Smooth muscle cell (in vitro differentiated cells): ENCODE results near the gene ALAD. TPM values are rescaled to one million over a fixed set of nuclear protein-coding genes. Genes with fewer than 3 reads are reported as not detected.

Experiments
- DNase-seq: peaks from one replicate; lab custom pipeline; 2025; ENCODE audit not compliant: unreplicated experiment; lab: John Stamatoyannopoulos, UW
- H2AFZ ChIP-seq: fragments of 200-600 bp; sonication (generic); 2 replicates; pipeline ENCODE4 v1.6.0; 2016; ENCODE audit warnings: antibody characterized with exemption, low read depth, mild to moderate bottlenecking
- H3F3A ChIP-seq: fragments of 200-600 bp; sonication (generic); 2 replicates; pipeline ENCODE4 v1.6.0; 2017; ENCODE audit warnings: antibody characterized with exemption, low read depth
- H3K27ac ChIP-seq: fragments of 200-600 bp; sonication (generic); 2 replicates; pipeline ENCODE4 v1.5.1; 2016; ENCODE audit warnings: low read depth, mild to moderate bottlenecking
- H3K27me3 ChIP-seq: fragments of 200-600 bp; sonication (generic); 2 replicates; pipeline ENCODE4 v1.6.1; 2016; ENCODE audit warnings: low read depth, mild to moderate bottlenecking
- H3K36me3 ChIP-seq: fragments of 200-600 bp; sonication (generic); 2 replicates; pipeline ENCODE4 v1.5.1; 2016; ENCODE audit warnings: low read depth
- H3K4me1 ChIP-seq: fragments of 200-600 bp; sonication (generic); 2 replicates; pipeline ENCODE4 v1.5.1; 2016; ENCODE audit warnings: low read depth
- H3K4me2 ChIP-seq: fragments of 200-600 bp; sonication (generic); 2 replicates; pipeline ENCODE4 v1.6.0; 2016; ENCODE audit warnings: mild to moderate bottlenecking
- H3K4me3 ChIP-seq: fragments of 200-600 bp; sonication (generic); 2 replicates; pipeline ENCODE4 v1.5.1; 2016; ENCODE audit warnings: mild to moderate bottlenecking
- H3K79me2 ChIP-seq: fragments of 200-600 bp; sonication (generic); 2 replicates; pipeline ENCODE4 v1.6.0; 2016; ENCODE audit warnings: low read depth, mild to moderate bottlenecking
- H3K9ac ChIP-seq: fragments of 200-600 bp; sonication (generic); 2 replicates; pipeline ENCODE4 v1.6.0; 2016; ENCODE audit warnings: low read depth
- H3K9me3 ChIP-seq: fragments of 200-600 bp; sonication (generic); replicated peaks from 2 replicates; pipeline ENCODE4 v1.5.1; 2016; ENCODE audit warnings: low read depth
- H4K20me1 ChIP-seq: fragments of 200-600 bp; sonication (generic); 2 replicates; pipeline ENCODE4 v1.6.0; 2016; ENCODE audit warnings: low read depth
- CTCF ChIP-seq: fragments of 200-600 bp; sonication (generic); IDR thresholded peaks from 2 replicates; pipeline ENCODE4 v1.5.1; 2017; ENCODE audit warnings: borderline replicate concordance, mild to moderate bottlenecking, antibody characterized with exemption; ENCODE audit not compliant: insufficient read depth, poor library complexity, severe bottlenecking
- WGBS: methylation state at CpG from one replicate; pipeline ENCODE4 v1.1.7; 2016; ENCODE audit warnings: low lambda C conversion rate; 5-methylcytosine and 5-hydroxymethylcytosine counted together
- polyA plus RNA-seq: library from polyadenylated mRNA; unstranded; fragments of >200 nt; fragmentation: Nextera tagmentation; extraction: Ambion mirVana; gene quantifications from 2 replicates; pipeline ENCODE4 v1.2.1, GENCODE V29; 2016
- total RNA-seq: library from RNA; depleted of rRNA; stranded (reverse); fragments of >200 nt; gene quantifications from 2 replicates; pipeline ENCODE4 v1.2.3, GENCODE V29; 2014

Gene ALAD
- total and polyA plus RNA-seq, 2 experiments from 2014 or later = 7.1 to 15.4 TPM

- 68% methylated on average over 2 of the region's 2 CpGs for WGBS
- H3K27ac ChIP-seq = no peak overlapping the region
- no peak overlapping the region for H3K9ac ChIP-seq
- H3K27me3 ChIP-seq = peaks cover 6% of the 10 kb centered on the region
- DNase-seq = no peak
- H4K20me1 ChIP-seq = no peaks in the 10 kb centered on the region
- no peak overlapping the region for H3K4me3 ChIP-seq
- H3K4me2 ChIP-seq = no peak overlapping the region
- no peaks in the 10 kb centered on the region for H3K36me3 ChIP-seq
- H3K79me2 ChIP-seq = no peaks in the 10 kb centered on the region
- H3K9me3 ChIP-seq = no peaks in the 10 kb centered on the region
- no peak for TF ChIP-seq CTCF
- H3F3A ChIP-seq = no peaks in the 10 kb centered on the region
- H2AFZ ChIP-seq = no peak overlapping the region
- H3K4me1 ChIP-seq = peaks cover 9% of the 10 kb centered on the region
Observed at GRCh38 chr9:113427629-113428028, 26.5 kb upstream of the ALAD start.

- Histone ChIP-seq H3F3A (no peaks in the 10 kb centered on the region), H3K4me2 (no peak overlapping the region), H3K79me2 (no peaks in the 10 kb centered on the region), H3K36me3 (no peaks in the 10 kb centered on the region), H3K4me3 (no peak overlapping the region), H3K9me3 (no peaks in the 10 kb centered on the region), H3K4me1 (peaks cover 9% of the 10 kb centered on the region), H3K9ac (no peak overlapping the region), H2AFZ (no peak overlapping the region), H4K20me1 (no peaks in the 10 kb centered on the region), H3K27me3 (no peaks in the 10 kb centered on the region), H3K27ac (no peak overlapping the region)
- WGBS = 91% methylated on average over 1 of the region's 1 CpG
- no peak for DNase-seq
- TF ChIP-seq CTCF = no peak
Observed at GRCh38 chr9:113426701-113427100, 25.6 kb upstream of the ALAD start.

- Histone ChIP-seq H3K4me3 (no peak overlapping the region), H2AFZ (no peak overlapping the region), H3K4me1 (peaks cover 9% of the 10 kb centered on the region), H3K9me3 (no peaks in the 10 kb centered on the region), H4K20me1 (no peaks in the 10 kb centered on the region), H3K79me2 (no peaks in the 10 kb centered on the region), H3K9ac (no peak overlapping the region), H3F3A (no peaks in the 10 kb centered on the region), H3K27ac (no peak overlapping the region), H3K4me2 (no peak overlapping the region), H3K27me3 (no peaks in the 10 kb centered on the region), H3K36me3 (no peaks in the 10 kb centered on the region)
- no peak for DNase-seq
- 62% methylated on average over 2 of the region's 2 CpGs for WGBS
- TF ChIP-seq CTCF = no peak
Observed at GRCh38 chr9:113425072-113425471, 24.0 kb upstream of the ALAD start.

GRCh38 chr9:113421726-113422125 is 20.6 kb upstream of the ALAD start:
- no peaks in the 10 kb centered on the region for H4K20me1 ChIP-seq
- no peak overlapping the region for H3K4me3 ChIP-seq
- peaks cover 9% of the 10 kb centered on the region for H3K4me1 ChIP-seq
- no peak for DNase-seq
- no peak overlapping the region for H3K27ac ChIP-seq
- no peaks in the 10 kb centered on the region for H3K36me3 ChIP-seq
- no peaks in the 10 kb centered on the region for H3K79me2 ChIP-seq
- H3K4me2 ChIP-seq = no peak overlapping the region
- no peaks in the 10 kb centered on the region for H3K27me3 ChIP-seq
- no peaks in the 10 kb centered on the region for H3F3A ChIP-seq
- no peak overlapping the region for H2AFZ ChIP-seq
- no peaks in the 10 kb centered on the region for H3K9me3 ChIP-seq
- no peak for TF ChIP-seq CTCF
- WGBS = 88% methylated on average over 3 of the region's 3 CpGs
- H3K9ac ChIP-seq = no peak overlapping the region
